DMS114 treated with DMSO at 0.1 percent for 48 hours (cell line): ENCODE results near the gene NAA40.

ENCODE experiments used
- DNase-seq: peaks from one replicate; lab custom pipeline; 2025; ENCODE audit not compliant: unreplicated experiment; lab: John Stamatoyannopoulos, UW

The NAA40 gene

GRCh38 chr11:63912678-63913077 lies 26.1 kb upstream of the NAA40 start:
- no peak for DNase-seq

GRCh38 chr11:63913866-63914830 lies 24.7 kb upstream of the NAA40 start:
- no peak for DNase-seq

GRCh38 chr11:63914896-63915691 lies 23.7 kb upstream of the NAA40 start:
- DNase-seq: no peak

GRCh38 chr11:63915961-63916836 lies 22.6 kb upstream of the NAA40 start:
- peak; percentile 18 for DNase-seq

- peak; percentile 39 for DNase-seq
These were observed 21.7 kb upstream of the NAA40 start, which contains the start of gene RCOR2 for GRCh38 chr11:63916837-63917691. Gene RCOR2, minus strand, starts transcription at chr11:63917164. Its CDS starts 708 bp downstream, at chr11:63916456.

GRCh38 chr11:63917692-63918506 lies 20.9 kb upstream of the NAA40 start:
- no peak for DNase-seq

- no peak for DNase-seq
These were observed 20.2 kb upstream of the NAA40 start for GRCh38 chr11:63918507-63919191.

- no peak for DNase-seq
These were observed 19.3 kb upstream of the NAA40 start for GRCh38 chr11:63919267-63920125.

GRCh38 chr11:63920126-63920938 lies 18.5 kb upstream of the NAA40 start:
- DNase-seq: no peak

GRCh38 chr11:63920939-63921417 lies 17.8 kb upstream of the NAA40 start:
- DNase-seq: no peak

- no peak for DNase-seq
These were observed 16.1 kb upstream of the NAA40 start for GRCh38 chr11:63922673-63923192.

- no peak for DNase-seq
These were observed 15.5 kb upstream of the NAA40 start for GRCh38 chr11:63923319-63923718.

- no peak for DNase-seq
These were observed 9.2 kb upstream of the NAA40 start for GRCh38 chr11:63929616-63930015.

- no peak for DNase-seq
These were observed 7.8 kb upstream of the NAA40 start for GRCh38 chr11:63931045-63931444.

- DNase-seq: no peak
These were observed 6.9 kb upstream of the NAA40 start for GRCh38 chr11:63931876-63932275.

- no peak for DNase-seq
These were observed 5.3 kb upstream of the NAA40 start for GRCh38 chr11:63933459-63933858.
